SW480 (cell line): ENCODE data around the gene HYDIN.
"Not testable (repeated sequence)": the region's sequence is repeated elsewhere in the genome, so short reads cannot be mapped to it uniquely, and the experiment has no call there.

ENCODE experiments used
- DNase-seq: peaks from one replicate; pipeline ENCODE4 v3.0.0-alpha.2; 2016; ENCODE audit warnings: low spot score

Gene HYDIN

DNA sequence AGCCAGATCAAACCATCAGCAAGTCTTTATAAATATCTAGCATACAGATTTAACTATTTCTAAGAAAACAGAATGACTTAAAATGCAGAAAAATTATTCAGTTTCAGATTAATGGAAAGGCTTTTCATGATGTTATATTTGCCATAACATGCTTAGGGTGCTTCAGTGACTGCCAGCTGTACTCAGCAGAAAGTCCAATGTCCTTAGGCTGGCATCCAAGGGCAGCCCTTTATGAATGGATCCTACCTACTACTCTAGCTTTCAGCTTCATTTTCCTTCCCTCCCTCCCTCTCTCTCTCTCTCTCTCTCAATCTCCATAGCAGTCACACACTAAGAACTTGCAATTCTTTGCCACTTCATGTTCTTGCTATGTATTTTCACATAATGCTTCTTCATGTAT is 124.6 kb downstream of the HYDIN start:
- not testable (repeated sequence) for DNase-seq

DNA sequence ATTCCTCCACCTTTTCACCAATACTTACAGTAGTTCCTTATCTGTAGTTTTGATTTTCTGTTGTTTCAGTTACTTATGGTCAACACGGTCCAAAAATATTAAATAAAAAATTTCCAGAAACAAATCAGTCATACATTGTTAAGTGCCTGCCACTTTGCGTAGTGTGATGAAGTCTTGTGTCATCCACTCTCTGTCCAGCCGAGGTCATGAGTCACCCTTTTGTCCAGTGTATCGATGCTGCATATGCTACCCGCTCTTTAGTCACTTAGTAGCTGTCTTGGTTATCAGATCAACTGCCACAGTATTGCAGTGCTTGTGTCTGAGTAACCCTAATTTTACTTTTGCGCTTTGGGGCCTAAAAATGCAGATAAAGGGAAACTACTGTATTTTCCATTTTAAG is 146.9 kb downstream of the HYDIN start:
- not testable (repeated sequence) for DNase-seq

DNA sequence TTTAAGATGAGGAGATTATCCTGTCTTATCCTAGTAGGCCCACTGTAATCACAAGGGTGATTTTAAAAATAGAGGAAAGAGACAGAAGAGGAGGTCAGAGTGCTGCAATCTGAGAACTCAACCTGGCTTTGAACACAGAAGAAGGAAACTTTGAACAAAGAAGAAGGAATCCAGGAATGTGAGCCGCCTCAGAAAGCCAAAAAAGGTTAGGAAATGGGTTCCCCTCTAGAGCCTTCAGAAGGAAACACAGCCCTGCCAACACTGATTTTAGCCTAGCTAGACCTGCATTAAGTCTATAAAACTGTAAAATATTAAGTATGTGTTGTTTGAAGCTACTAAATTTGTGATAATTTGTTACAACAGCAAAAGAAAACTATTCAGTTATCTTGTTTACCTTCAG is 149.7 kb downstream of the HYDIN start:
- not testable (repeated sequence) for DNase-seq

DNA sequence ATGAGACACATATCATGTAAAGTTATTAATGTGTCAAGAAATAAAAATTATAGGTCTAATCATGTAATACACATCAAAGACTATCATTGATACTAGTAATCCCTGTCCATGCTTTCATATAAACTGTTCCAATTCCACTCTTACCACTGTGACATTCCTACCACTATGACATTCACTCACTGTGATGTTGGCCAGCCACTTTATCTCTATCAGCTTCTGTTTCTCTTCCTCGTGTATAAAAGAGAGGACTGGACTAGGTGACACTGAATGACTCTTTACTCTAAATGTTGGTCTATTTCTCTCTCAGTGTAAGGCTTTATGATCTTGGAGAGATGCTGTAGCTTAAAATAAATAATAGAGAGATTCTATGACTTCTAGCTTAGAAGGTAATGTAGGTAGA is 150.3 kb downstream of the HYDIN start:
- not testable (repeated sequence) for DNase-seq

DNA sequence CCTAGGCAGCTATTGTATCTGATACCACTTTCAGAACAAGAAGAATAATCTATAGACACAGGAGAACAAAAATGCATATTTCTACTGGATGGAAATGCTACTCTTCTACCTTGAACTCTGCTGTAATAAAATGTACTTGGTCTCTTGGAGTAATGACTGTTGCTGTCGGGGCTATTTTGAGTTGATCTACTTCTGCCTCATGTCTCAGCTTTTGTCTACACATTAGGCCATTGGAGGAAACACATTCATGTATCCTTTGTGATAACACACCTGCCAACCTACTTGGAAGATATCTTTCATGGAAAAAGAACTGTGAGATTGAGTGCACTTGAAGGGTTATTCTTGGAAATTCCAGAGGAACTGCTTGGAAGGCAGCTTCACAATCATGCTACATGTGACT is 159.9 kb downstream of the HYDIN start:
- DNase-seq = not testable (repeated sequence)

DNA sequence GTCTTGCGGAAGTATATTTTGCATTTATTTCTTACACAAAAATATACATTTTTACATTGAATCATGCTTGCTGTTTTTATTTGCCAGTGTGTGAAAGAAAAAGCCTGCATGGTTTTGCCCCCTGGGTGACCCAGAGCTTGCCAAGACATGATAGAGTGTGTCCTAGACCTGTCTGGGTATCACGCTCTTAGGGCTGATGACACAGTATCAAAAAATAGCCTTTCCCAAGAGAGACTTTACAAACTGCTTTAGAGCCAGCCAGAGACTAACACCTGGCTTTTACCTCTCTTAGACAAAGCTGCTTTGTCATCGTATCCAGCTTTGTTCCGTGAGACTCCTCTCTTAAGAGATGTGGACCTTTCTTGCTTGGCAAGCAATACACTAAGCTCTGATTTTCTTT is 160.7 kb downstream of the HYDIN start:
- DNase-seq = not testable (repeated sequence)

DNA sequence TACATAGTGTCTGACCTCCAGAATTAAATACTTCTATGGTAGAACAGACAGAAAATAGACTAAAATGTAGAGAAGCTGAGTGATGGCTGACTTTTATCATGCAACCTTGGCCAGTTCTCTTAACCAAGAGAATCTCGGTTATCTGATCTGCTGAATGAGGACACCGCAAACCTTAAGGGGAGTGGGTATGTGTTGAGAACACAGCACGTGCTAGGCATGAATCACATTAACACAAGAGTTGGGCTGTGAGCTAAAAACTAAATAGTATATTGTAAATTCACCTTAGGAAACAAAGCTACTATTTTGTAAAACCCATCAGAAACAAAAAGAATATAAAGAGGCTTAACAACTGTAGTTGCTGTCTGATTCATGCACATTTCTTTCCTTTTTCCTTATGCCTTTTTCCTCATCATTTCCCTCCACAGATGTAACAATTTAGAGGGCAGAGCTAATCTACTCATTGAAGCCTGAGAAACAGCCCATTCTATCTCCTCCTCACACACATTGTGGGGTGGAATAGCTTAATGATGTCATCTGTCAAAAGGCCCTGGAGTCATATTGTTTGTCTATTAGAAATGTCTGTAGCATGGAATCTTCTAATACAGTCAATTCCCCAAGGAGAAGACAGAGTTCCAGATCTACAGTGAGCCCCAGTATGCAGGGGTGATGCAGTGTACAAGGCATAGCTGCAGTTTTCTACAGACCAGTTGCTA is 176.5 kb downstream of the HYDIN start:
- not testable (repeated sequence) for DNase-seq

DNA sequence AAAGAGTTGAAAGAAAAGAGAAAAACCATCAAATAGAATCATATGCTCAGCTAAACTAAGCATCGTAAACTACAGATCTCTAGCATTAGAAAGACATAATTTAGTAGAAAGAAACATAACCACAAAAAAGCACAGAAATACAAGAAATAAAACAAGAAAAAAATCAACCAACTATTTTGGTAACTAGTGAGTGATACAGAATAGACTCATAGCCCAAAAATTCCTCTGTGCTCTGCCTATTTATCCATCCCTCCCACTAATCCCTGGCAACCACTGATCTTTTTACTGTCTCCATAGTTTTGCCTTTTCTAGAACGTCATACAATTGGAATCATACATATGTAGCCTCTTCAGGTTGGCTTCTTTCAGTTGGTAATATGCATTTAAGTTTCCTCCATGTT is 180.2 kb downstream of the HYDIN start:
- DNase-seq = not testable (repeated sequence)

DNA sequence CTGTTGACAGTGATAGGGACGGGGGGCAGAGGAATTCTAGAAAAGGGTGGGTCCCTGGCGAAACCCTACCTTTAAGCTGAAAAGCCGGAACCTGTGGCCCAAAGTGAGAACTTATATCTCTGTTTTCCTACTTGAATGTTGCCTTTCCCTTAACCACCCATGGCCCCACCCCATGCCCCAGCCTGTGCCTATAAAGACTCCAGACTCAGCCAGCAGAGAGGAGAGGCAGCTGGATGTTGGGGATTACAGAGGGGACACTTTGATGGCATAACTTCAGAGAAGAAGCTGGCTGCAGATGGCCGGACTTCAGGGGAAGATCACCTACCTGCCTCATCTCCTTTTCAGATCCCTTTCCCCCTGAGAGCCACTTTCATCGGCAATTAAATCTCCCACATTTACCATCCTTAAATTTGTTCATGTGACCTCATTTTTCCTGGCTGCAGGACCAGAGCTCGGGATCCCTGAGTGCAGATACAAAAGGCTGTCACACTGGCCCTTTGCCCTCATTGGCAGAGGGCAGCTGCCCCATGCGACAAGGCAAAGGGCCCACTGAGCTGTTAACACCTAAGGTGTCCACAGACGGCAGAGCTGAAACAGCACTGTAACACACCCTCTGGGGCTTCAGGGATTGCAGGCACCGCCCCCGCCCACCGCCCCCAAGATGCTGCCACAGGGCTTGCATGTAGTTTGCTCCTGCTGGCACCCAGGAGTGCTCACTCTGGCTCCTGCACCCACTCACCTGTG is 191.0 kb downstream of the HYDIN start:
- DNase-seq = not testable (repeated sequence)

DNA sequence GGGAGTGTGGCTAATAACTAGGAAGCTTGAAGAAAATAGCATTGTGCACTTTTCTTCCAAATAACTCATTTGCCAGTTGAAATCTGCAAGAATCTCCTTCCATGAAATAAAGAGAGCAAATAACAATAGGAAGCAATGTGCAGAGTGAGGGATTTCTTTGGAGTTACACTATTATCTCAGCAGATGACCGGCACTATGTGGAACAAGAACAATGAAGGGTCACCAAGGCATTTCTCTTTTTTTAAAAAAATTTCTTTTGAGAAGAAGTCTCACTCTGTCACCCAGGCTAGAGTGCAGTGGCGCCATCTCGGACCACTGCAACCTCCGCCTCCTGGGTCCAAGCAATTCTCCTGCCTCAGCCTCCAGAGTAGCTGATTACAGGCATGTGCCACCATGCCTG is 192.1 kb downstream of the HYDIN start:
- not testable (repeated sequence) for DNase-seq

DNA sequence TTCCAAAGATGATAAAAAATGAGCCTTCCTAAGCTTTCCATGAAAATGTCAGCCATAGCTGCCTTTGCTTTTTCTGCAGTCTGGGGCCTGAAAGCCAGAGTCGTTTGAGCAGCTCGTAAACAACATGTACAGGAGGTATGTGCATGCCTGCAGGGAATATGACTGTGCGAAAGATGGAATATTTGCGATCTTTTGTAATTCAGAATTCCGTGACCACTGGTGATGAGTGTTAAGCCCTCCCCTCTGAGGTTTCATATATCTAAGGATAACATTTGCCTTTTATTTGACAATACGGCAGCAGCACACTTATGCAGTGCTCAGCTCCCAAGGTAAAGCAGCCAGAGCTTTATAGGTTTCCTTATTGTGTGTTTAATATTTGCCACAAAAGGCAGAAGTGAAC is 192.5 kb downstream of the HYDIN start:
- not testable (repeated sequence) for DNase-seq

DNA sequence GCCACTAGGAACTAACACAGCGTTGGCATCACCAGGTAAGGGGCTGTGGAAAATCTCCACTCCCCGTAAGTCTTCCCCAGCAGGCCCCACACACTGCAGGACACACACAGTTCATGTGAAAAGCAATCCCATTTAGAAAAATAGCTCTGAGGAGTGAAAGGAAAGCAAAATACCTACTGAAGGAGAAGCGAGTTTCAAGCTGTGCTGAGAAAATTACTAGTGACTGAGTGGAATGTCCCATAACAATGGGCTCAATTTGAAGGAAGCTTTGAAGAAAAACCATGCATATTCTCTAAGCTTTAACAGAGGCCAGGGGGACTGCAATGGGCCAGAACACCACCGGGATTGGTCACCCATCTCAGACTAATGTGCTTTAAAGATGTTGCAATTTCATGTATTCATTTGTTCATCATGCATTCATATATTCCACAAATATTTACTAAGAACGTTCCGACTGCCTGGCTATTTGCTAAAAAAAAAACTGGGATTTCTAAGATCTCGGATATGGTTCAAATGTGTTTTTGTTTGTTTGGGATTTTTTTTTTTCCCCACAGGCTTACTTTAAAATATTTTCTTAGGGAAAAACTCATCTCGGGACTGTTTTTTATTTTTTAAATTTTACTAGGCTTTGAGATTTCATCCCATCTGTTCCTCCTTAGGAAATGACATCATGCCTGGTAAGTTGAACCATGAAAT is 202.3 kb downstream of the HYDIN start:
- not testable (repeated sequence) for DNase-seq

DNA sequence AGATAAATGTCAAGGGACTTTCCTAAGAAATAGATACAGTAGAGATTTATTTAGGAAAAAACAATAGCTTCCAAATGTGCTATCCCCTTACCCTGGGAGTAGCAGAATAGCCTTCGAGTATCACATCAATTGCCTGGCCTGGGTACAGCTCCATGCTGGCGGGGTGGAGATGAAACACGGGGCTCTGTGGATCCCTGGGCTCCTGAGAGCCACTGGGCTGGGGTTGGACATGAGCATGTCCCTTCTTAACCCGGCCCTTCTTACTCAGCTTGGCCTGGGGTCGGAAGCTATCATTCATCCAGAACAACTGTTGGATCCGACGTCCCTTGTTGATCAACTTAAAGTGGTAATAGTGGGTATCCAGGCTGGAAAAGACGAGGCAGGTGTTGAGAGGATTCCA is 203.0 kb downstream of the HYDIN start:
- DNase-seq = not testable (repeated sequence)

DNA sequence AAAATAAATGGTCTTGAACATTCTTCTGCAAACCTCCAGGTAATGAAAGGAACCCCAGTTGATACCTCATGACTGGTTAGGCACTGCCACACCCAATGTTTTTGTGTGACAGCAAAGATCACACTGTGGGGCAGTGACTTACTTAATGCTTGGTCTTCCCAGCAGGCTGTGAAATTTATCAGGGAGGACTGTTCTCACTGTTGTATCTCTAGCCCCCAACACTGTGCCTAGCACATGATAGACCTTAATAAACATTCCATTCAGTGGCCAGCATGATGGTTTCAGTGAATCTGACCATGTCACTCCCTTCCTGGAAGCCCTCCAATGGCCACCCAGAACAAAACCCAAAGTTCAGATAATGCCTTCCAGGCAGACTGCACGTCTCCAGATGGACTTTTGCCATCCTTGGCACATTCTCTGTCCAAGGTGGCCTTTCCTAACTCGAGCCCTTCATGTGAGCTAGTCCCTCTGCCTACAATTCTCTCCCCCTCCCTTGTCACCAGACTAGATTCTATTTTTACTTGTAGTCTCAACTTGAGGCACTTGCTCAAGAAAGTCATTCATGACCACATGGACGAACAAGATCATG is 206.6 kb downstream of the HYDIN start:
- not testable (repeated sequence) for DNase-seq

DNA sequence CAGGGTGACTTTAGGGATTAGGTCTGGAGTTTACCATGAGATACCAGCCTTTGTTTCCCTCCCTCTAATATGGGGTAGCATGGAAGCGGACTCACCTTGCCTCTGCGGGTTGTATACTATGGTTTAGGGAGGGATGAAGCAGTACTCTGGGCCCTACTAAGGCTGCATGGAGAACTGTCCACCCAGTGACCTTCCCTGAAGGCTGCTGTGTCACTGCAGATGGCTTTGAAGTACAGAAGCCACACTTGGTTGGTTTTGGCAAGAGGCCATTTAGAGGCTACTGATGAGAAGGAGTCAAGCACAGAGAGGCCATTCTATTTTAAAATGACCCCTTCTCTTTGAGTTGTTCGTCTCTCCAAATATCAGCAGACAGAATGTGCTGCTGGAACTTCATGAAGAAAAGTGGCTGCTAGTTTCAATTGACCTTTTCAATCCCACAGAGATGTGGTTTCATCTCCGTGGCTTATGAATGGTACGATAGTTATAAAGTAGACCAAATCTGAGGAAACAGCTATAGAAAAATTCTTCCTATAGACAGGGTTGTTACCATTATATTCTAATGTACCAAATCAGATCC is 208.5 kb downstream of the HYDIN start:
- not testable (repeated sequence) for DNase-seq

DNA sequence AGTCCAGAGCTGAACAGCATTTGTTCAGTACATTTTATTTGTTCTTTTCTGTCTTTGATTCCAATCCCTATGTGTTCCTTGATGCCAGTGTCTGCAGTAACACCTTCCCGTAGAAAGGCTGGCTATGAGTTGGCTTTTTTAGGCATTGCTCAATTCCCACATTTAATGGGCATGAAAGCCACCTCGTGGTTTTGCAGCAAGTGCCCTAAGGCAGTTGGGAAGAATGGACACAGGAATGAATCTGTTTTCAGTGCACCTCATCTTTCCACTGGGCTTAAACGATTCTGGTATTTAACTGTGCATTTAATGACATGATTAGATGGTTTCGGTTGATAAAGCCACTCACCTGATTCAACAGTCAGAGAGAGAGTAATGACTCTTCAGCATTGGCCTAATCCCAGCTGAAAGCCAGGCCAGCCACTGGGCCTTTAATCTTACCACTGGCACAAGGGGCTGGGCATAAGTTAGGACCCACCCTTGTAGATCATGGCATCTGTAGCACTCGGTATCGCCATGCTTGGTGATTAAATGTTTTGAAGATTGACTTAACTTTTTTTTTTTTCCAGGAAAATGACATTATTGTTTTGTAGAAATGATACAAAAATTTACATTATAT is 211.3 kb downstream of the HYDIN start:
- DNase-seq = not testable (repeated sequence)

DNA sequence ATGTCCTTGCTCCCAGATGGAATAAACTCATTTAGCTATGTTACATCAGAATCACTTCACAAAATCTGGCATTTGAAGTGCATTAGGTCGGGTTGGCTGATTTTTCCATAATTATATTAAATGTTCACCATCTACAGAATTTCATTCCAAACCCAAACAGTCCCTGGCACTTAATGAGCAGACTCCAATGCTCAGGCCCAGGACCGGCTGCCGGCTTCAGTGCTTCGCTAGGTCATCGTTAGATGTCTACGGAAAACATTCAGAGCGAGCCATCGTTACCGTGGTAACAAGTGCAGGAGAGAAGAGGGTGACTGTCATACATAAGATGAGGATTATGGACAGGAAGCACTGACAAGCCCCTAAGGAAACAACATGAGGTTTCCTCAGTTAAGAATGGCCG is 215.1 kb downstream of the HYDIN start:
- not testable (repeated sequence) for DNase-seq

DNA sequence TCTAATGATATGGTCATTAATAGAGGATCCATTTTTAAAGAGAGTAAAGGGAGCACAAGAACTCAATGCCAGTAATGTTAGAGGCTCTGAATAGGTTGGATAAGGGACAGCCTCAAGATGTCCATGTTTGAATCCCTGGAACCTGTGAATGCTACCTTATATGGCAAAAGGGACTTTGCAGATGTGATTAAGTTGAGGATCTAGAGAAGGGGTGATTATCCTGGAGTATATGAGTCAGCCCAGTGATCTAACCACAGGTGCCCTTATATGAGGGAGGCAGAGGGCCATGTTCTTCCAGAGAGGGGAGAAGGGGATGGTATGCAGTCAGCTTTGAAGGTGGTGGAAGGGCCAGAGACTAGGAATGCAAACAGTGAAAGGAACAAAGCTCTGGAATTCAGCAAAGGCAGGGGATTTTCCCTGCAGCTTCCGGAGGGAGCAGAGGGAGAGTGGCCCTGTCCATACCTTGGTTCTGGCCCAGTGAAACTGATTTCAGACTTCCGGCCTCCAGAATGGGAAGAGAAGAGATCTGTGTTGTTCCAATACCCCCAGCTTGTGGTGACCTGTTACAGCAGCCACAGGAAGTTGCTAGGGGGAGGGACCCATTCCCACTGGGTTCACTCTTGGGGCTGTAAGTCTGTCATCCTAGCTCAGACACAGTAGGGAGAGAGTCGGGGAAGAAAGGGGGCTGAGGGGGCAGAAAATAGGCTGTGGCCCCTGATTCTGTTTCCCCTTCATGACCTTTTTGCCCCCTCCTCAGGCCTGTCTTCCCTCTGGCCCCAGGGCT is 220.9 kb downstream of the HYDIN start:
- DNase-seq = peak; percentile 11

DNA sequence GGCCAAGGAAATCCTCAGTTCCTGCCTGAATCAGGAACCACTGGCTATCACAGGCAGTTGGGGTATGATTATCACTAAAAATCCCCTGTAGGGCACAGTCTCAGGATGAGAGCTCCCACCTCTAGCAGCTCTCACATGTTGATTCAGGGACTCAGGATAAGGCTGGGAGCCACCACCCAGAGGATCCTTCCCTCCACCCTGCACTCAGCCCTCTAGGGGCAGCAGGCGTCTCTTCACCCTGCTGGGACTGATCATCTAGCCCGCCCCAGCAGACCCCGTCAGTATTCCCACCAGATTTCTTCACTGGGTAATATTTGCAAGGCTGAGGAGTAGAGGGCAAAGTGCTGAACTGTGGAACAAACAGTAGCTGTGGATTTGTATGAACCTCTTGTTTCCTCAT is 224.0 kb downstream of the HYDIN start:
- not testable (repeated sequence) for DNase-seq

DNA sequence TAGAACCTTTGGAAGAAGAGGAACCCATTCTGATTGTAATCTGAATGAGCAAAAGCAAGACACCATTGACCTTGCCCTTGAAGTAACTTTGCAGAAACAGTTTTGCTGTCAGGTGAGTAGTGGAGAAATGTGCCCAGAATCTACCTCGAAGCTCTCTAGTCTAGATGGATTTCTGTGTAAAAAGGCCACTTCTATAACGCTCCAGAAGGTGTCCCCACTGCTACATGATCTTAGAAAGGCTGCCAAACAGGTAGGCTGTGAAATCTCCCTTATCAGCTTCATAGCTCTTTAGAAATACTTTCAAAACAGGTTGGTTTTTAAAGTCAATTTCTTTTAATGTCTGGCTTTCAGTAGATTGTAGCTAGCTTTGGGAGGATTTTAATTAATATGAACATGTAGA is 230.8 kb downstream of the HYDIN start:
- peak; percentile 30 for DNase-seq

DNA sequence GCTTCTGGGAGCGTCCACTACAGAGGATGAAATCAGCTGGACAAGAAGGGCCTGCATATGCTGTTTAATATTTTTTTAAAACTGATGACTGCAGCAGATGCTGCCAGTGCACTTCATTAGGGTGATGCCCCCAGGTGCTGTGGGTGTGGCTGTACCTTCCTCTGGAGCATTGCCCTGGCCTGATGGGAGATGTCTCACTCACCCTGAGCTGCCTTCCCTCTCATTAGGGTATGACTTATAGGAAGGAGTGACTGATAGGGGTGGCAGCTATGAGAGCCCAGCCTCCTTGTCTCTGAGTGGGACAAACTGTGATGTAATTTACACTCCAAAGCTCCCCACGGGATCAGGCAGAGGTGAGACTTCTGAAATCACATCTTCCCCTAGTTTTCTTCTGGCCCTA is 234.7 kb downstream of the HYDIN start:
- DNase-seq = not testable (repeated sequence)
